Stimulated activated effector memory CD8-positive, alpha-beta T cell treated with anti-CD3 and anti-CD28 coated beads, Interleukin-12 subunit alpha, Interleukin-12 subunit beta, amount 100 ng/mL, for 72 hours (primary cell): Measurements from ENCODE around the gene ANKRD40CL.

Experiments
- ATAC-seq: fragments of 150-1000 bp; cut with Tn5 transposase; 2 replicates; pipeline ENCODE4 v1.10.0; 2021
- DNase-seq, 2 donors: peaks; one replicate each; pipeline ENCODE4 v3.0.0; 2021 to 2022; ENCODE audit warnings: low spot score in 2 of 2
- H3K27ac Mint-ChIP-seq: one replicate; pipeline ENCODE4 v1.8.0; 2022; ENCODE audit warnings: mild to moderate bottlenecking, mixed read lengths
- H3K36me3 Mint-ChIP-seq: one replicate; pipeline ENCODE4 v1.8.0; 2022; ENCODE audit warnings: mild to moderate bottlenecking, mixed read lengths
- H3K4me1 Mint-ChIP-seq: one replicate; pipeline ENCODE4 v1.8.0; 2022; ENCODE audit warnings: mixed read lengths
- H3K4me3 Mint-ChIP-seq: one replicate; pipeline ENCODE4 v1.8.0; 2022; ENCODE audit warnings: mild to moderate bottlenecking, mixed read lengths
- H3K9me3 Mint-ChIP-seq: one replicate; pipeline ENCODE4 v1.8.0; 2022; ENCODE audit warnings: mixed read lengths

Gene ANKRD40CL

DNA sequence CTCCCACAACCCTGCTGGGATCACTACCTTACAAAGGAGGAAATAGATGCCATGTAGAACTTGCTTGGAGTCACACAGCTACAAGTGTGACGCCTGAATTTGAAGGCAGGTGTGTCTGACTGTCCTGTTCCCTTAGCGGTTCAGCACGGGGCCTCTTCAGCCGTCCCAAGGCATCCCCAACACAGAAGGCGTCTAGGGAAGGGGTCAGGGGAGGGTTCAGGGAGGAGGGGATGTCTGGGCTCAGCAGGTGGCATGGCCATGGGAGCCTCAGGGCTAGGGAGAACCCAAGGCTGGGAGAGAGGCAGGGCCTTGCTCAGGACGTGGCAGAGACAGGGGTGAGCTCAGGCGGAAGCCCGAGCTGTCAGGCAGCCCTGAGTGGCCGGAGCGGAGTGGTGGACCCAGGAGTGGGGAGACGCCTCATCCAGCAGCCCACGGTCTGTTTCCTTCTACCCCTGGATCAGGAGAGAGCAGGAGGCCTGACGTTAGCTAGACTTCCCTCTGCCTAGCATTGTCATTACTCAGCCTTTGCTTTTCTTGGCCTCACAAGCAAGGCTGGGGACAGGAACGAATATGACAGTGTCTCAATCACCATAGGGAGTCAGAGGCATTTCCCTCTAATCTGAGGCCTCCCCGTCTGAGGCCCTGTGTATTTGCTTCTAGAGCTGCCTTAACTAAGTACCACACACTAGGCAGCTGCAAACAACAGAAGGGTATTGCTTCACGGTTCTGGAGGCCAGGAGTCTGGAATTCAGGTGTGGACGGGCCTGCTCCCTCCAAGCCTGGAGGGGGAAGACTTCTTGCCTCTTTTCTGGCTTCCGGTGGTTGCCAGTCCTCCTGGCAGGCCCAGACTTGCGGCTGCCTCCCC is 31.3 kb upstream of the ANKRD40CL start:
- peaks cover 5% of the 10 kb centered on the region for H3K4me1 Mint-ChIP-seq
- no peak overlapping the region for H3K27ac Mint-ChIP-seq
- no peaks in the 10 kb centered on the region for H3K36me3 Mint-ChIP-seq
- H3K9me3 Mint-ChIP-seq, result no peaks in the 10 kb centered on the region
- ATAC-seq (peak; percentile 17), DNase-seq (no peak)
- H3K4me3 Mint-ChIP-seq, result no peak overlapping the region

DNA sequence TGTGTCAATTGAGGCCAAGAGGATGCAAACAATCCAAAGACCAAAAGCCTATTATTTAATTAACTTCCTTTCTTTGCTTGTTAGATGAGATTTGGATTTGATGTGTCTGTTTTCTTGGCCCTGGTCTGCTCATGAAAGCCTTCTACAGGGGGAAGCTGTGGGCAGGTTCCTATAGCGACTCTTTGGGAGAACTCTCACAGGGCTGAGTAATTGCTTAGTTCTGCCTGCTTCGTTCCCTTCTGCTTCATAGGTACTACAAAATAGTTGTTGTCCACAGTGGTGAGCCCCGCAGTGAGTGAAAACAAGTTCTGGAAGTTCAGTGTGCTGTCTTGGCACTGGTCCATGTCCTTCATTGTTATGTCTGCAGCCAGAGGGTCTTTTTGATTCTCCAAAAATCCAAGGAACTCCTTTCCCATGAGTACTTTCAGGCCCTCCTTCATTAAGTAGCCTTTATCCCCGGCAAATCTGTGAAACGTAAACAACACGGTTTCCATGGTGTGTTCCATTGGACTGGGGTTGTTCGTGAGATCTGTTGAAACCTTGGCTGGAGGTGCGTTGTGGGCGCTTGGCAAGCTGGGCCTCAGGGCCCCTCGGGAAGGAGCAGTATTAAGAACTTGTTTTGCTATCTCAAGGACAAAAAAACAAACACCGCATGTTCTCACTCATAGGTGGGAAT is 30.0 kb upstream of the ANKRD40CL start:
- Mint-ChIP-seq H3K27ac (peak overlapping the region; percentile 26), H3K9me3 (no peaks in the 10 kb centered on the region), H3K36me3 (no peaks in the 10 kb centered on the region), H3K4me1 (peaks cover 5% of the 10 kb centered on the region), H3K4me3 (no peak overlapping the region)
- ATAC-seq (no peak), DNase-seq (no peak)

DNA sequence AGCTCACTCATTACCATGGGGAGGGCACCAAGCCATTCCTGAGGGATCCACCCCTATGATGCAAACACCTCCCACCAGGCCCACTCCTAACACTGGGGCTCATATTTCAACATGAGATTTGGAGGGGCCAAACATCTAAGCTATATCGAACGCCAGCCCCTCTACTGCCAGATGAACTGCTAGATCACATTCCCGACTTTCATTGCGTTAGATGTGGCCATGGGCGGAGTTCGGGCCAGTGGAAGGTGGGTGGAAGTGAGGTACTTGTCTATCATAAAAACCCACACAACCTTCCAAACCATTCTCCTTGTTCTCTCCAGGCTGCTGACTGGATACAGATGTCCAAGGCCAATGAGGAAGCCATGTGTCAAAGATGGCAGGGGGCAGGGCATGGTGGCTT is 27.0 kb upstream of the ANKRD40CL start:
- no peak overlapping the region for H3K27ac Mint-ChIP-seq
- no peaks in the 10 kb centered on the region for H3K36me3 Mint-ChIP-seq
- DNase-seq (no peak), ATAC-seq (no peak)
- no peaks in the 10 kb centered on the region for H3K4me1 Mint-ChIP-seq
- no peaks in the 10 kb centered on the region for H3K9me3 Mint-ChIP-seq
- H3K4me3 Mint-ChIP-seq, result no peak overlapping the region

- Mint-ChIP-seq H3K27ac (peak overlapping the region; percentile 1), H3K9me3 (no peaks in the 10 kb centered on the region), H3K4me3 (no peak overlapping the region), H3K4me1 (peaks cover 3% of the 10 kb centered on the region), H3K36me3 (no peaks in the 10 kb centered on the region)
- DNase-seq, result no peak
- ATAC-seq, result no peak
Measured at GRCh38 chr17:50793007-50793406, 25.7 kb upstream of the ANKRD40CL start.

DNA sequence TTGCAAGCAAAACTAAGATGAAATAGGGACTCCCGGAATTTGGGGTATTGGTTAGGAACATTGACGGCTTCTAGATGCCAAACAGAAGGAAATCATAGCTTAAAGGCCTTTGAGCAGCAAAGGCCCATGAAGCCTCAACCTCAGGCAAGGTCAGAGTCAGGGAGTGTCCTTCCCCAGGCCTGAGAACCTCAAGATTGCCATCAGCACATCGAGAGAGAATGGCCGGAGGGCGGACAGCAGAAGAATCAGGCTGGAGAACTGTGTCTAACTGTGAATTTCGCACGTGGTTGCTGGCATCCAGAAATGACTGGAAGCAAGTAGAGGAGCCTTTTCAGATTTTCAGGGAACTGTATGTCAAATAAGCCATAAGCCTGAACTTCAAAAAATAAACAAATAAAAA is 24.8 kb upstream of the ANKRD40CL start:
- ATAC-seq (no peak), DNase-seq (no peak)
- Mint-ChIP-seq H3K9me3 (no peaks in the 10 kb centered on the region), H3K4me3 (no peak overlapping the region), H3K4me1 (peaks cover 6% of the 10 kb centered on the region), H3K27ac (no peak overlapping the region), H3K36me3 (no peaks in the 10 kb centered on the region)

- ATAC-seq (no peak), DNase-seq (no peak)
- H3K36me3 Mint-ChIP-seq, result no peaks in the 10 kb centered on the region
- no peaks in the 10 kb centered on the region for H3K9me3 Mint-ChIP-seq
- H3K4me1 Mint-ChIP-seq, result peaks cover 6% of the 10 kb centered on the region
- no peak overlapping the region for H3K4me3 Mint-ChIP-seq
- H3K27ac Mint-ChIP-seq, result no peak overlapping the region
Measured at GRCh38 chr17:50790618-50791017, 23.3 kb upstream of the ANKRD40CL start.

- Mint-ChIP-seq H3K4me1 (peaks cover 14% of the 10 kb centered on the region), H3K27ac (peak overlapping the region; percentile 38), H3K9me3 (no peaks in the 10 kb centered on the region), H3K4me3 (no peak overlapping the region), H3K36me3 (no peaks in the 10 kb centered on the region)
- DNase-seq (no peak), ATAC-seq (no peak)
Measured at GRCh38 chr17:50787106-50787505, 19.8 kb upstream of the ANKRD40CL start.

- ATAC-seq (no peak), DNase-seq (no peak)
- Mint-ChIP-seq H3K9me3 (no peaks in the 10 kb centered on the region), H3K4me1 (peaks cover 14% of the 10 kb centered on the region), H3K27ac (no peak overlapping the region), H3K36me3 (no peaks in the 10 kb centered on the region), H3K4me3 (no peak overlapping the region)
Measured at GRCh38 chr17:50785946-50786570, 18.7 kb upstream of the ANKRD40CL start.

DNA sequence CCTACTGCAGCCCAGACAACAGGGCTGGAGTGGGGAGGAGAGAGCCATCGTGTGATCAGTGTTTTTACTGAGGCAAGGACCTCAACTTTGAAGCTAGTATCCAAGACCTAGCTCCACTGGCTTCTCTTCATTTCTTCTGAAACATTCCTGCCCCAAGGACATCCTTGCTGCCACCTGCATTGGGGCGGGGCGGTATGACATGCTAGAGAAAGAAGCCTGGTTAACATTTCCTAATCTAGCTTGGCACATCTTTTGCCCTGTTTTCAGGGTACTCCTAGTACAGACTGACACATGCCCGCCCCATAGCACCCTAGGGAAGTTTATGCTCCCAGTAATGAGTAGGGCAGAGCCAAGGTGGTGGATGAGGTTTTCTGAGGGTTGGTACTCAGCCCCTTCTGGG is 17.8 kb upstream of the ANKRD40CL start:
- DNase-seq (no peak), ATAC-seq (no peak)
- Mint-ChIP-seq H3K4me3 (no peak overlapping the region), H3K4me1 (peaks cover 17% of the 10 kb centered on the region), H3K9me3 (no peaks in the 10 kb centered on the region), H3K36me3 (no peaks in the 10 kb centered on the region), H3K27ac (no peak overlapping the region)

- H3K36me3 Mint-ChIP-seq, result no peaks in the 10 kb centered on the region
- H3K27ac Mint-ChIP-seq, result peak overlapping the region; percentile 45
- H3K9me3 Mint-ChIP-seq, result no peaks in the 10 kb centered on the region
- peaks cover 29% of the 10 kb centered on the region for H3K4me1 Mint-ChIP-seq
- ATAC-seq (no peak), DNase-seq (no peak)
- no peak overlapping the region for H3K4me3 Mint-ChIP-seq
Measured at GRCh38 chr17:50783905-50784304, 16.6 kb upstream of the ANKRD40CL start.

- peaks cover 34% of the 10 kb centered on the region for H3K4me1 Mint-ChIP-seq
- H3K4me3 Mint-ChIP-seq, result no peak overlapping the region
- peak overlapping the region; percentile 45 for H3K27ac Mint-ChIP-seq
- H3K36me3 Mint-ChIP-seq, result no peaks in the 10 kb centered on the region
- DNase-seq (peak; percentile 82 to 90), ATAC-seq (peak; percentile 79)
- no peaks in the 10 kb centered on the region for H3K9me3 Mint-ChIP-seq
Measured at GRCh38 chr17:50783193-50783660, 15.9 kb upstream of the ANKRD40CL start.

DNA sequence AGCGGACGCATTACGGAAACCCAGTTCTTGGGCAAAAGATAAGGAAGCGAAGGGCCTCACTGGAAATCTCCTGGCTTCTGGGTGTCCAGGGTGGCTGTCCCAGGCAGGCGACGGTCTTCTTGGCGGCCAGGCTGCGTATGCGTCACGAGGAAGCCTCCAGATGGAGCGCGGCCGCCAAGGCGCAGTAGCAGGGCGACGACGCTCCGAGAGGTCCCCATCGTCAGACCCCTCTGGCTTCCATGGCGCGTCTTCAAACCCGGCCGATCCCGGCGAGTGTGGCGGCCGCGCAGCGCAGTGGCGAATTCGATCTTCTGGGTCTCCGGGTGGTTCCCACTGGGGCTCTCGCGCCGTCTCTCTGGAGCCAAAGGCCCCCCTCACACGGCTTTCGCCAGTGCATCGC is 13.8 kb upstream of the ANKRD40CL start:
- peaks cover 28% of the 10 kb centered on the region for H3K4me1 Mint-ChIP-seq
- no peaks in the 10 kb centered on the region for H3K36me3 Mint-ChIP-seq
- H3K9me3 Mint-ChIP-seq, result no peaks in the 10 kb centered on the region
- ATAC-seq (no peak), DNase-seq (no peak)
- peak overlapping the region; percentile 47 for H3K4me3 Mint-ChIP-seq
- H3K27ac Mint-ChIP-seq, result no peak overlapping the region

- Mint-ChIP-seq H3K9me3 (no peaks in the 10 kb centered on the region), H3K27ac (peak overlapping the region; percentile 17), H3K4me1 (peaks cover 28% of the 10 kb centered on the region), H3K36me3 (no peaks in the 10 kb centered on the region), H3K4me3 (peak overlapping the region; percentile 45)
- ATAC-seq (peak; percentile 75), DNase-seq (no peak)
Measured at GRCh38 chr17:50779747-50780353, 12.5 kb upstream of the ANKRD40CL start.

DNA sequence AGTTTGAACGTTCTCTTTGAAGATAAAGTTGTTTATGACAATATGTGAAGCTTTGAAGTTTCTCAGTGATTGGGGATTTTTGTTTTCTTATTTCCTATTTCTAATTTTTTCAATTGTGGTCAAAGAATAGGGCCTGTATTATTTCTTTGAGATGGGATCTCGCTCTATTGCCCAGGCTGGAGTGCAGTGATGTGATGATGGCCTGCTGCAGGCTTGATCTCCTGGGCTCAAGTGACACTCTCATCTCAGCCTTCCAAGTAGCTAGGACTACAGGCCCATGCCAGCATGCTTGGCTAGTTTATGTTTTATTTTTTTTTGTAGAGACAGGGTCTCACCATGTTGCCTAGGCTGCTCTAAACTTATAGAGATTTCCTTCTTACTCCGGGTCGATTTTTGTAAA is 11.7 kb upstream of the ANKRD40CL start:
- H3K9me3 Mint-ChIP-seq, result no peaks in the 10 kb centered on the region
- peaks cover 28% of the 10 kb centered on the region for H3K4me1 Mint-ChIP-seq
- H3K27ac Mint-ChIP-seq, result no peak overlapping the region
- ATAC-seq (no peak), DNase-seq (no peak)
- no peaks in the 10 kb centered on the region for H3K36me3 Mint-ChIP-seq
- H3K4me3 Mint-ChIP-seq, result no peak overlapping the region

DNA sequence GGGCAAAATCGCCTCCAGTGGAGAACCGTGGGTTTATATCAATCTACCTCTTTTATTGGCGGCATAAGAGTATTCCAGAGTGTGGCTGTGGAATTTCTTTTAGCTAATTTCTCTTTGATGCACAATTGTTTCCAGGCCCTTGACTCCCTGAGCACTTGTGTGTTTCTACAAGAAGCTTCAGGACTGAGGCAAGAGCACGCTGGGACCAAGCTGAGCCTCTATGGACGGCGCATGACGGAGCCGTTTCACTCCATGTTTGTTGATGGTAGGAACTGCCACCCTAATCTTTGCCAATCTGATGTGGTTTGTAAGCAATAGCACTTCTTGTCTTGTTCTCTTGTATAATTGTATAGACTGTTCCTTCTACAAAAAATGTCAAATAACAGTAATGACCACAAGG is 11.2 kb upstream of the ANKRD40CL start:
- H3K27ac Mint-ChIP-seq, result no peak overlapping the region
- H3K36me3 Mint-ChIP-seq, result no peaks in the 10 kb centered on the region
- DNase-seq (no peak), ATAC-seq (no peak)
- H3K4me3 Mint-ChIP-seq, result no peak overlapping the region
- peaks cover 28% of the 10 kb centered on the region for H3K4me1 Mint-ChIP-seq
- no peaks in the 10 kb centered on the region for H3K9me3 Mint-ChIP-seq
